HG03571 (cell line): ENCODE measurements around the gene UTS2R.

Experiments
- ATAC-seq: cut with Tn5 transposase; IDR thresholded peaks from one replicate; pipeline ENCODE4 v1.9.1; 2021; ENCODE audit not compliant: unreplicated experiment

Gene UTS2R

GRCh38 chr17:82388223-82388921, 16.8 kb downstream of the UTS2R start:
- no peak for ATAC-seq

- no peak for ATAC-seq
Observed at GRCh38 chr17:82388922-82389283, 17.3 kb downstream of the UTS2R start.

- ATAC-seq = no peak
Observed at GRCh38 chr17:82389379-82389778, 17.8 kb downstream of the UTS2R start.

GRCh38 chr17:82390015-82390859, 18.7 kb downstream of the UTS2R start:
- no peak for ATAC-seq

DNA sequence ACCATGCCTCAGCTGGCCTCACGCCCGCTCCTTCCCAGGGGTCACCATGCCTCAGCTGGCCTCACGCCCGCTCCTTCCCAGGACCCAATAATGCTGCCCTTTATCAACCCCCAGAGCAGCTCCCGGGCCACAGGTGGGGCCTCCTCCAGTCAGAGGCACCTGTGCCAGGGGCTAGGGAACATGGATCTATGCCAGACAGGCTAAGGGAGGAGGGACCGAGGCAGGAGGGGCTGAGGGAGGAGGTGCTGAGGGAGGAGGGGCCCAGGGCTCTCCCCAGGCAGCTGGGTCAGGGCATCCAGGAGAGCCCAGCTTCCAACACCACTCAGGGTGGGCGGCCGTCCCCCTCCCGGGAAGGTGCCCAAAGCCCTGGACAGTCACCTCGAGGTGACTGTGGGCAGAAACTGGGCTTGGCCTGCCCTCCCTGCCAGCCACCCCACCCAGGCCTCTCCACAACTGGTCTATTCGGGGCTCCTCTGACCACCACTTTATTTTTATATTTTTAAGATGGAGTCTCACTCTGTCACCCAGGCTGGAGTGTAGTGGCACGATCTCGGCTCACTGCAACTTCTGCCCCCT, 19.4 kb downstream of the UTS2R start:
- no peak for ATAC-seq

DNA sequence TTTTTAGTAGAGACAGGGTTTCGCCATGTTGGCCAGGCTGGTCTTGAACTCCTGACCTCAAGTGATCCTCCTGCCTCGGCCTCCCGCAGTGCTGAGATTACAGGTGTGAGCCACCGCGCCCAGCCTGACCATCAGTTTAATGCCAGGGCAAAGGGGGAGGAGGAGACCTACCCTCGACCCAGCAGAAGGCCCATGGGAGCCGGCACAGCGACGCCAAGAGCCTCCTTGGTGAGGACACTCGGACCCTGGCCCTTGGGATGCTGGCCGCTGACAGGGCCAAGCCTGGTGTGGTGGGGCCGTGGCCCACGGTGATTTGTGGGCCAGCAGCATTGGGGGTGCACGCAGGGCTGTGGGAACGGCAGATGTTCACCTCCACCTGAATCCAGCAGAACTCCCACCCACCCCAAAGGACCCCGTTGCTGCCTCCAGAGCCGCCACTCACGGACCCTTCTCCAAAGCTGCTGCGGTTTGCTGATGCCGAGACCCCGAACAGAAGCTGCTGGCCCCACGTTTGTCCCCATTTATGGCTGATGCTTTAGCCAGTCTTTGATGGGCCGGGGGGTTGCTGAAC, 20.0 kb downstream of the UTS2R start:
- ATAC-seq = no peak

DNA sequence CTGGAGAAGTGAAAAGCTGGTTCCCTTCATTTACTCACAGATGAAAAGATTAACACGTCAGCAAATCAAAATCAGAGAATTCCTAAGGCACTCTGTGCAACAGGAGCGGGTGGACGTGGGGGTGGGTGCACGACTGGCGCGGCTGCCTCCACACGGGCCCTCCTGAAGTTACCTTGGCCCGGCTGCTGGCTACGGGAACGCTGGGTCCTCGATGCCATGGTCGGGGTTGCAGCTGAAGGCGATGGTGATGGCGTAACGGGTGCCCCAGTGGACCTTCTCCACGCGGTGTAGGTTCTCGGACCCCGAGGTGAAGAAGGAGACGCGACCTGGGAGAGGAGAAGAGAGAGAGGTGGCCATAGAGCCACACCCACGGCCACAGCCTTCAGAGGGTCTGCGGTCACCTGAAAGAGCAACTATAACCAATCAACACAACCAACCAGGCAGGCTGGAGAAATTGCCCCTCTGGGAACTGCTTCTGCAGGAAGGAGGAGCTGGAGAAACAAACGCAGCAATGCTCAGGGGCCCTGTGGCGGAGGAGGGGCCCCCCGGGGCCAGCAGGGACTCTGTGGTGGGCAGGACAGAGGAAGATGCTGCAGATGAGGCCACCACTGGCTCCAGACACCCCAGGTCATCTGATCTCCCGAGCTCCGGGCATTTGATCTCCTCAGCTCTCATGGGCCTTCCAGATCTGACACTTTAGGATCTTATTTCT, 20.8 kb downstream of the UTS2R start:
- ATAC-seq = no peak

DNA sequence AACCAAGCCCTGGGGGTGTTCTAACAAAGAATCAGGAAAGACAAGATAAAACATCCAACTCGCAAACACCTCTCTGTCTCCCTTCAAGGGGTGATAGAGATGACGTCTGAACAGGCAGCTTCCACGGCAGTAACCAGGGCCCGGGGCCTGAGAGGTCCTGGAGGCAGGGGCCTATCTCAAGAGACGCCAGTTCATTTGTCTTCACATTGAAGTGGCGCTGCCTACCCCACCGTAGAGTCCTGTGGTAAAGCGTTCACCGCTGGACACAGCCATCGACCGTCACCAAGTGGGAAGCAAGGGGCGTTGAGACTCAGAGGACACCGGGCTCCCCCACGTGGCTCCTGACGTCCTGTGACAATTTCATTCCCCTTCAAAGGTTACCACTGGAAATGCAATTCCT, 21.4 kb downstream of the UTS2R start:
- no peak for ATAC-seq

GRCh38 chr17:82394278-82394677, 22.7 kb downstream of the UTS2R start:
- no peak for ATAC-seq

- ATAC-seq = no peak
Observed at GRCh38 chr17:82396601-82397435, 25.3 kb downstream of the UTS2R start.

GRCh38 chr17:82397449-82398335, 26.1 kb downstream of the UTS2R start:
- no peak for ATAC-seq

- ATAC-seq = no peak
Observed at GRCh38 chr17:82399041-82399441, 27.5 kb downstream of the UTS2R start.

- no peak for ATAC-seq
Observed at GRCh38 chr17:82399601-82400101, 28.1 kb downstream of the UTS2R start.

DNA sequence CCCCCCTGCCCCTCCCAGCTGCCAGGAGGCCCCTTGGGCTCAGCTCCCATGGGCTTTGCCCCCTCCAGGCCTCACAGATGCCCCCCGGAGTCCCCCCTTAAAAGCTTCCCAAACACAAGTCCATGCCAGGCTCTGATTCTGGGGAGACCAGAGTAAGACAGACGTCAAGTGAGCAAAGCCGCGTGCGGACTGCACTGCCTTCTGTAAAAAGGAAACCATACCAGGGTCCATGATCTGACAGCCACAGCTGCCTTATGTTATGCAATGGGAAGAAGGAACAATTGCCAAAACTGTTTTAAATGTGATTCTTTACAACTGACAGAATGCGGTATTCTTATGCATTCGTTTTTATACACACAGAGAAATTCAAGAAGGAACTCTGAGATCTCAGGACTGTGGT, 28.6 kb downstream of the UTS2R start:
- no peak for ATAC-seq

DNA sequence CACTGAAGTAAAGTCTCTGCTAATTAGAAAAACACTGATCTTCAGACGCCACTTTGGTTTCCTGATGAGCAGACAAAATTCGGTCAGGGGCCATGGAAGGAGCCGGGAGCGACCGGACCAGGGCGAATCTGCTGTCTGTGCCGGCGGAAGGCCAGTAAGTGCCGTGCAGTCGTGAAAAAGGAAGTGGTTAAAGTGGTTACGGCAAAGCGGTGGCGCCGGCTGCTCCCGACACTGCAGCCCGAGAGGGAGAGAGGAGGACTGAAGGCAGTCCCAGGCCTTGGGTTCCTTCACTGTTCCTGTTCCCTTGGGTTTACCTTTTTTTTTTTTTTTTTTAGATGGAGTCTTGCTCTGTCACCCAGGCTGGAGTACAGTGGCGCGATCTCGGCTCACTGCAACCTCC, 29.3 kb downstream of the UTS2R start:
- peak; percentile 39 for ATAC-seq

GRCh38 chr17:82402865-82403264, 31.3 kb downstream of the UTS2R start:
- peak; percentile 66 for ATAC-seq

DNA sequence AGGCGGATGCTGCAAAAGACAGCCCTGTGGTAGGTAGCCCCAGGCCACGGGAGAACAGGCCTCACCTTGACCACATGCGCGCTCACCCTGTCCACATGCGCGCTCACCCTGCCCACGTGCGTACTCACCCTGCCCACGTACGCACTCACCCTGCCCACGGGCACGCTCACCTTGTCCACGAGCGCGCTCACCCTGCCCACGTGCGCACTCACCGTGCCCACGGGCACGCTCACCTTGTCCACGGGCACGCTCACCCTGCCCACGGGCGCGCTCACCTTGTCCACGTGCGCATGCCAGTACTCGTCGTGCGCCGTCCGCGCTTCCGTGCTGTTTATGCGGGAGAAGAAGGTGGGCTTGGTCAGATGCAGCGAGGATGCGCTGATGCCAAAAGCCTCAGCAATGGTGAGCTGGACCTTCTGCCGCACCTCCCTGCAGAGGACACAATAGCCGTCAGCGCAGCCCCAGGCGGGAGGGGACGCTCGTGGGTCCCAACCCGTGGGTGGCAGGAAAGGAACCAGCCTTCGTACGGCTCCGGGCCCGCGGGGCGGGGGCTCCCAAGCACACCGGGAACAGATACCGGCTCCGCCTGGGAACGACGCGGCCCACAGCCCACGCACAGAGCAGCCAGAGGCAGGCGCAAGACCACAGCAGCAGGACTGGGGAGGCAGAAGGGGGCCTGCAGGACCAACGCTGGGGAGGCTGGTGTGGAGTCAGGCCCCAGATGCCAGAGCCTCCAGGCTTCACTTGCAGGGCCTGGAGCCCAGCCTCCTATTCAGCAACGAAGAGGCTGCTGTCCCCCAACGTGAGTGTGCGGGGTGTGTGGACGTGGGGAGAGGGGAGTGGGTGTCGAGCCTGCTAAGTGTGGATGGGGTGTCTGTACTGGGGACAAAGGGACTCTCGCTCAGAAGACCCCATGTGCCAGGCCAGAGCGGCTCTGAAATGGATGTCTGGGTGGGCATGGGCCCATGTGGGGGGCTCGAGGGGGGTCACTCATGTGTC, 32.4 kb downstream of the UTS2R start:
- ATAC-seq = no peak

- no peak for ATAC-seq
Observed at GRCh38 chr17:82405051-82405450, 33.5 kb downstream of the UTS2R start.
